GM12878 (cell line): ENCODE data around the gene MRPL12. TPM values are rescaled to one million over a fixed set of nuclear protein-coding genes. Genes with fewer than 3 reads are reported as not detected.

Experiments
- CBX5 ChIP-seq: sonication (generic); IDR thresholded peaks from 2 replicates; pipeline ENCODE4 v1.6.1; 2016; ENCODE audit warnings: low read depth, moderate library complexity, mild to moderate bottlenecking, inconsistent platforms
- EP300 ChIP-seq, 2 experiments: fragments of 150-350 bp in 1 of 2; IDR thresholded peaks; 2 replicates each; pipeline ENCODE4 v1.6.1; 2011 to 2012; ENCODE audit warnings: low read depth in 2 of 2, low read length in 2 of 2, borderline replicate concordance in 1 of 2, improper control_type of control experiment in 1 of 2, inconsistent platforms in 1 of 2; ENCODE audit not compliant: control insufficient read depth in 1 of 2
- HDAC6 ChIP-seq: fragments of 200-600 bp; sonication (generic); IDR thresholded peaks from one replicate; pipeline ENCODE4 v1.8.0; 2017; ENCODE audit warnings: antibody characterized with exemption; ENCODE audit not compliant: unreplicated experiment
- NR2C1 ChIP-seq: fragments of 450-650 bp; IDR thresholded peaks from 2 replicates; pipeline ENCODE4 v1.6.1; 2017; ENCODE audit warnings: antibody characterized with exemption, mild to moderate bottlenecking, moderate library complexity
- NR2F1 ChIP-seq: fragments of 450-650 bp; conservative IDR thresholded peaks from 2 replicates; pipeline ENCODE4 v1.6.1; 2017; ENCODE audit warnings: mild to moderate bottlenecking
- POLR2AphosphoS5 ChIP-seq: IDR thresholded peaks from 2 replicates; pipeline ENCODE4 v1.6.1; 2011; ENCODE audit warnings: mild to moderate bottlenecking, low read length, inconsistent platforms
- RAD51 ChIP-seq: fragments of 450-650 bp; IDR thresholded peaks from 2 replicates; pipeline ENCODE4 v1.6.1; 2016; ENCODE audit warnings: moderate library complexity, mild to moderate bottlenecking, inconsistent platforms
- SREBF1 ChIP-seq: IDR thresholded peaks from 2 replicates; pipeline ENCODE4 v1.6.1; 2012; ENCODE audit warnings: mild to moderate bottlenecking, low read length
- SUZ12 ChIP-seq: fragments of 200-600 bp; sonication (generic); IDR thresholded peaks from one replicate; pipeline ENCODE4 v1.6.1; 2018; ENCODE audit warnings: antibody characterized with exemption, mild to moderate bottlenecking; ENCODE audit not compliant: unreplicated experiment
- polyA plus RNA-seq, 11 experiments: library from polyadenylated mRNA; depleted of rRNA in 4 of 11; unstranded in 6 of 11; stranded (reverse) in 5 of 11; fragments of >200 nt; fragmentation: Nextera tagmentation in 4 of 11; fragmentation: Illumina TruSeq in 1 of 11; extraction: Ambion mirVana in 4 of 11; extraction: Trizol in 1 of 11; gene quantifications; 1 replicate in 1 of 11; 2 replicates in 10 of 11; pipeline versions ENCODE4 v1.2.1 to v1.2.3, GENCODE V29; 2011 to 2016; ENCODE audit warnings: inconsistent platforms in 2 of 11, missing spikeins in 2 of 11, low read depth in 1 of 11
- total RNA-seq, 4 experiments: library from RNA; depleted of rRNA in 3 of 4; stranded (reverse); fragments of >200 nt in 3 of 4; fragmentation: Illumina TruSeq in 1 of 4; extraction: Trizol in 1 of 4; gene quantifications; 2 replicates each; pipeline versions ENCODE4 v1.2.1 to v1.2.3, GENCODE V29; 2013 to 2021
- TF ChIP-seq, protein P1 (sequence below): IDR thresholded peaks from 2 replicates; pipeline ENCODE4 v1.6.1; 2012; ENCODE audit warnings: low read depth, low read length, improper control_type of control experiment
- TF ChIP-seq, protein P2 (sequence below): fragments of 450-650 bp; IDR thresholded peaks from 2 replicates; pipeline ENCODE4 v1.6.1; 2017; ENCODE audit warnings: antibody characterized with exemption, mild to moderate bottlenecking, moderate library complexity
- TF ChIP-seq, protein P3 (sequence below): fragments of 150-350 bp; IDR thresholded peaks from 2 replicates; pipeline ENCODE4 v1.6.1; 2016; ENCODE audit warnings: low read depth, low read length
- TF ChIP-seq, protein P4 (sequence below): fragments of 450-650 bp; formaldehyde crosslinking; IDR thresholded peaks from 2 replicates; pipeline ENCODE4 v1.4.0; 2022; ENCODE audit warnings: mild to moderate bottlenecking, moderate library complexity

The MRPL12 gene
- total and polyA plus RNA-seq, 10 of the 15 experiments (the other 5 are each of a cell fraction or from before 2014, with no cell fraction given) = 1.3 to 269 (median 117) TPM

DNA sequence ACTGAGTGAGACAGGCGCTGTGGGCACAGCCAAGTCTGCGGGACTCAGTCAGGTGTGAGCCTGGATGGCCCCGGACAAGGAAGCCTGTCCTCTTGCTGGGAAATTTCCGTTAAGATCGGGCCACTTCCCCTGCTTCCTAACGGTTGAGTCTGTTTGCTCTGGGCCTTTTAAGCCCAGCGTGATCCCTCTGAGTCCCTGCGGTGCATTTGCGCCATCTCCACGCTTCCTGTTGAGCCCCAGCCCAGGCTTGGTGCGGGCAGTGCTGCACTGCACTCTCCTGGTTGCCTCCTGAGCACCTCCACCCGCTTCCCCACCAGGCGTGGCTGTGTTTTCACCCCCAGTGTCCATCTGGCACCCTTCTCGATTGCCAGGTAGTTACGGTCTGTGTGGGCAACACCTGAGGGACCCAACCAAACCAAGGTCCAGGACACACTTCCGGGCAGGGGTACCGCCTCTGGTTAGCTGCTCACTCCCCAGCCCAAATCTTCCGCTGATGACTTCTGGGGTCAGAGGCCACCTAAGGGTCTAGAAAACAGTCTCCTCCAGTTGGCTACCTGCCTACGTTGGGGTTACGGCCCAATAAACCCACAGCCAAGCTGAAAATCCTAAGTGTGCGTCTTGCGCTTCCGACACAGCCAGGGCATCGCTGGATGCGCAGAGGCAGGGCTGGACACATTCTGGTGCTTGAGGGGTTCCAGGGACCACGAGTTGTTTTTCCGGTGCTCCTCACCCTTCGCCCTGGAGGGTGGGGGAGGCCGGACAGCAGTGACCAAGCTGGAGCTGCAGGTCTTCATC, 7.5 kb downstream of the MRPL12 start (continued):
- TF ChIP-seq POLR2AphosphoS5 (peak; percentile 32; the same call in 1 of the 2 replicates), SREBF1 (no peak), NR2F1 (peak; percentile 43; the same call in 1 of the 2 replicates), NR2C1 (no peak), CBX5 (no peak), HDAC6 (no peak), SUZ12 (no peak), EP300 (IDR thresholded peaks at IDR 0.05; ENCODE audit: borderline replicate concordance in 1 of 2, control insufficient read depth in 1 of 2, low read depth in 2 of 2, low read length in 2 of 2) (no peak), RAD51 (no peak)
- TF ChIP-seq, protein P1, sequence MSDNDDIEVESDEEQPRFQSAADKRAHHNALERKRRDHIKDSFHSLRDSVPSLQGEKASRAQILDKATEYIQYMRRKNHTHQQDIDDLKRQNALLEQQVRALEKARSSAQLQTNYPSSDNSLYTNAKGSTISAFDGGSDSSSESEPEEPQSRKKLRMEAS = no peak
- TF ChIP-seq, protein P2, sequence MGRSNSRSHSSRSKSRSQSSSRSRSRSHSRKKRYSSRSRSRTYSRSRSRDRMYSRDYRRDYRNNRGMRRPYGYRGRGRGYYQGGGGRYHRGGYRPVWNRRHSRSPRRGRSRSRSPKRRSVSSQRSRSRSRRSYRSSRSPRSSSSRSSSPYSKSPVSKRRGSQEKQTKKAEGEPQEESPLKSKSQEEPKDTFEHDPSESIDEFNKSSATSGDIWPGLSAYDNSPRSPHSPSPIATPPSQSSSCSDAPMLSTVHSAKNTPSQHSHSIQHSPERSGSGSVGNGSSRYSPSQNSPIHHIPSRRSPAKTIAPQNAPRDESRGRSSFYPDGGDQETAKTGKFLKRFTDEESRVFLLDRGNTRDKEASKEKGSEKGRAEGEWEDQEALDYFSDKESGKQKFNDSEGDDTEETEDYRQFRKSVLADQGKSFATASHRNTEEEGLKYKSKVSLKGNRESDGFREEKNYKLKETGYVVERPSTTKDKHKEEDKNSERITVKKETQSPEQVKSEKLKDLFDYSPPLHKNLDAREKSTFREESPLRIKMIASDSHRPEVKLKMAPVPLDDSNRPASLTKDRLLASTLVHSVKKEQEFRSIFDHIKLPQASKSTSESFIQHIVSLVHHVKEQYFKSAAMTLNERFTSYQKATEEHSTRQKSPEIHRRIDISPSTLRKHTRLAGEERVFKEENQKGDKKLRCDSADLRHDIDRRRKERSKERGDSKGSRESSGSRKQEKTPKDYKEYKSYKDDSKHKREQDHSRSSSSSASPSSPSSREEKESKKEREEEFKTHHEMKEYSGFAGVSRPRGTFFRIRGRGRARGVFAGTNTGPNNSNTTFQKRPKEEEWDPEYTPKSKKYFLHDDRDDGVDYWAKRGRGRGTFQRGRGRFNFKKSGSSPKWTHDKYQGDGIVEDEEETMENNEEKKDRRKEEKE = no peak
- TF ChIP-seq, protein P3, sequence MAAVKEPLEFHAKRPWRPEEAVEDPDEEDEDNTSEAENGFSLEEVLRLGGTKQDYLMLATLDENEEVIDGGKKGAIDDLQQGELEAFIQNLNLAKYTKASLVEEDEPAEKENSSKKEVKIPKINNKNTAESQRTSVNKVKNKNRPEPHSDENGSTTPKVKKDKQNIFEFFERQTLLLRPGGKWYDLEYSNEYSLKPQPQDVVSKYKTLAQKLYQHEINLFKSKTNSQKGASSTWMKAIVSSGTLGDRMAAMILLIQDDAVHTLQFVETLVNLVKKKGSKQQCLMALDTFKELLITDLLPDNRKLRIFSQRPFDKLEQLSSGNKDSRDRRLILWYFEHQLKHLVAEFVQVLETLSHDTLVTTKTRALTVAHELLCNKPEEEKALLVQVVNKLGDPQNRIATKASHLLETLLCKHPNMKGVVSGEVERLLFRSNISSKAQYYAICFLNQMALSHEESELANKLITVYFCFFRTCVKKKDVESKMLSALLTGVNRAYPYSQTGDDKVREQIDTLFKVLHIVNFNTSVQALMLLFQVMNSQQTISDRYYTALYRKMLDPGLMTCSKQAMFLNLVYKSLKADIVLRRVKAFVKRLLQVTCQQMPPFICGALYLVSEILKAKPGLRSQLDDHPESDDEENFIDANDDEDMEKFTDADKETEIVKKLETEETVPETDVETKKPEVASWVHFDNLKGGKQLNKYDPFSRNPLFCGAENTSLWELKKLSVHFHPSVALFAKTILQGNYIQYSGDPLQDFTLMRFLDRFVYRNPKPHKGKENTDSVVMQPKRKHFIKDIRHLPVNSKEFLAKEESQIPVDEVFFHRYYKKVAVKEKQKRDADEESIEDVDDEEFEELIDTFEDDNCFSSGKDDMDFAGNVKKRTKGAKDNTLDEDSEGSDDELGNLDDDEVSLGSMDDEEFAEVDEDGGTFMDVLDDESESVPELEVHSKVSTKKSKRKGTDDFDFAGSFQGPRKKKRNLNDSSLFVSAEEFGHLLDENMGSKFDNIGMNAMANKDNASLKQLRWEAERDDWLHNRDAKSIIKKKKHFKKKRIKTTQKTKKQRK = no peak
- TF ChIP-seq, protein P4, sequence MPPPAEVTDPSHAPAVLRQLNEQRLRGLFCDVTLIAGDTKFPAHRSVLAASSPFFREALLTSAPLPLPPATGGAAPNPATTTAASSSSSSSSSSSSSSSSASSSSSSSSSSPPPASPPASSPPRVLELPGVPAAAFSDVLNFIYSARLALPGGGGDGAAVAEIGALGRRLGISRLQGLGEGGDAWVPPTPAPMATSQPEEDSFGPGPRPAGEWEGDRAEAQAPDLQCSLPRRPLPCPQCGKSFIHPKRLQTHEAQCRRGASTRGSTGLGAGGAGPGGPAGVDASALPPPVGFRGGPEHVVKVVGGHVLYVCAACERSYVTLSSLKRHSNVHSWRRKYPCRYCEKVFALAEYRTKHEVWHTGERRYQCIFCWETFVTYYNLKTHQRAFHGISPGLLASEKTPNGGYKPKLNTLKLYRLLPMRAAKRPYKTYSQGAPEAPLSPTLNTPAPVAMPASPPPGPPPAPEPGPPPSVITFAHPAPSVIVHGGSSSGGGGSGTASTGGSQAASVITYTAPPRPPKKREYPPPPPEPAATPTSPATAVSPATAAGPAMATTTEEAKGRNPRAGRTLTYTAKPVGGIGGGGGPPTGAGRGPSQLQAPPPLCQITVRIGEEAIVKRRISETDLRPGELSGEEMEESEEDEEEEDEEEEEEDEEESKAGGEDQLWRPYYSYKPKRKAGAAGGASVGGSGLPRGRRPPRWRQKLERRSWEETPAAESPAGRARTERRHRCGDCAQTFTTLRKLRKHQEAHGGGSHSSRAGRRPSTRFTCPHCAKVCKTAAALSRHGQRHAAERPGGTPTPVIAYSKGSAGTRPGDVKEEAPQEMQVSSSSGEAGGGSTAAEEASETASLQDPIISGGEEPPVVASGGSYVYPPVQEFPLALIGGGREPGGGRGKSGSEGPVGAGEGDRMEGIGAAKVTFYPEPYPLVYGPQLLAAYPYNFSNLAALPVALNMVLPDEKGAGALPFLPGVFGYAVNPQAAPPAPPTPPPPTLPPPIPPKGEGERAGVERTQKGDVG (CRISPR knock-in tag) = no peak
